ENCODE results near the gene CDH23.

Gene CDH23

DNA sequence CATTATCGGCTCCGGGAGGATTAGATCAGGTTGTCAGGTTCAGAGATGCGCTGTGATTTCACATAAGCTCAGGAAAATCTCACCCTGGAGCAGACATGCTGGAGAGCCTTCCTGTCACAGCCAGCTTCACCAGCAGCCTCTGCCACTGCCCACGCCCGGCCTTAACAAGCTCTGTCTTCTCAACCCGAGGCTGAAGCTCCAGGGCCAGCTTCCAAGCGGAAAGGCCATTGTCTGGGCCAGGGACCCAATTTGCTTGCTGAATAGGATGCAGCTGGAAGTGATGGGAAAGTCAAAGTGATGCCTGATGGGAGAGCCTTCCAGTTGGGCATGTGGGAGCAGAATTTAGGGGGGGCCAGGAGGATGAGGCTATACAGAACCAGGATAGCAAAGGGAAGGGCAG is 286.6 kb downstream of the CDH23 start:
- DNase-seq (ENCODE audit: low read depth in 2 of 2, low spot score in 1 of 2), result no peak

DNA sequence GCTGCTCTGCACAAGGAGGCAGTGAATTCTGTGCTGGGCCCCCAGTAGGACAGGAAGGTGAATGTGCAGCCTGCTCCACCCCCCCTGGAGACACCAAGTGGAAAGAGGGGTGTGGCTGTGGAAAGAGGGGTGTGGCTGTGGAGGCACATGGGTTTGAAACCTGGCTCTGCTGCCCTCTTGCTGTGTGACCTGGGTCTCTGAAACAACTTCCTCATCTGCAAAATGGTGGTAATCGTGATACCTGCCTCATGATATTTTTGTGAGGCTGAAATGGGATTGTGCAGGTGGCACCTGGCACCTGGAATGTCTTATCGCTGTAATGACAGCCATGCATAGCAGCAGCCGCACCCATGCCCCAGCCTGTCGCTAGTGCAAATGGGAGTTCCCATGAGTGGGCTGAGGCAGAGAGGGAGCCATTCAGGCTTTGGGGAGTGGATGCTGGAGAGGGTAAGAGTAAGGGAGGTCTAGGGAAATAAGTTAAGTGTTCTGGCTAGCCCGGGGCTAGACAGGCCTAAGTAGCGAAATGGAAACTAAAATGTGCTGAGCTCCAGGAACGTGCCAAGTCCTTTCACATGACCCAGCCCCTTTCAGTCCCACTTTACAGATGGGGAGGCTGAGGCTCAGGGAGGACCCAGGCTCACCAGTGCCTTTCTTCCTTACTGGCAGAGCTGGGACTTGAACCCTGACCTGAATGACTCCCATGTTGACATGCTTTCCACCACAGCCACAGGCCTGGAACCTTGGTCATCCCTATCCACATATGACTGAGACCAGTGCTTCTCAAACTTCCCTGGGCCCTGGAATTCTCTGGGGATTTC is 287.8 kb downstream of the CDH23 start:
- DNase-seq (ENCODE audit: low read depth in 2 of 2, low spot score in 1 of 2), result no peak

DNA sequence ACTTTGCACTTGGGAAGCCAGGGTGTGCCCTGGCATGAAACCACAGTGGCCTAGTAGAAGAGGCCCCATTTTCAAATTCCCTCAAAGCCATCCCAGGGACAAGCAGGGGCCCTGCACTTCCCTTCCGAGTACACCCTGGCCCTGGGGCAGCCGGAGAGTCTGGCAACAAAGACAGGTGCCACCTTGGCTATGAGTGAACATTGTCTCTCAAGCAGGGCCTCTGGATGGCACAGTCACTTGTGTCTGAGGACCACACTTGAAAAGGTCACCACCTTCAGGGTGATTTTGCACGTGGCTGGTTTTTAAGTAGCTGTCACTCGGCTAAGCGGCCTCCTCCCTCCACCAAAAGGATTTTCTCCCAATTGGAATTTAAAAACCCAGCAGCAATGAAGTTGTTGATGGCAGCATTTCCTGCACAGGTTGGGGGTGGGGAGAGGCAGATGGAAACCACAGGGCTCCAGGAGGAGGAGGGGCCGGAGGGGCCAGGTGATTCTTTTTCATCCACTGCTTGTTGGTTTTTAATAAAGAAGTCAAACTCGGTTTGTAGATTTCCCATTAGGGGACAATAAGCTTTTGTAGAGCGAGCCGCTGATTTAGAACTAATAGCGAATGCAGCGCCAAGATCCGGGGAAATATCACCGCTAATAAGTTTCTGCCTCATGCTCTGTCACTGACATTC is 289.0 kb downstream of the CDH23 start:
- DNase-seq (ENCODE audit: low read depth in 2 of 2, low spot score in 1 of 2), result no peak

DNA sequence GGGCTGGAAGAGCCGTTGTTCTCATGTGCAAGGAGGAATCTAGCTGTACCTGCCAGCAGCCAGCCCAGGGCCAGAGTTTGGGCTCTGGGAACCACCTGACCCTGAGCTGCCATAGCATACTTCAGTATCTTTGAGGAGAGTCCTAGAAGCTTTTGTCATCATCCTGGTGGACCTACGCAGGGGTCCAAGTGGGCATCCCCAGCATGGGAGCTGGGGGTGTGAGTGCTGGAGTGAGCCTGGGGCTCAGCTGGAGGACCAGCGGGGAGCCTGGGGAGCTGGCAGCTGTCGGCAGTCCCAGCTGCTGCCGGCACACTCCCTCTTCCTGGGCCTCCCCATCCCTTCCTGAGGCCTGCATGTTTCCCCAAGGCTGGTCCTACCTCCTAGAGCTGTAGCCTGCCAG is 290.4 kb downstream of the CDH23 start:
- DNase-seq (ENCODE audit: low read depth in 2 of 2, low spot score in 1 of 2), result no peak

DNA sequence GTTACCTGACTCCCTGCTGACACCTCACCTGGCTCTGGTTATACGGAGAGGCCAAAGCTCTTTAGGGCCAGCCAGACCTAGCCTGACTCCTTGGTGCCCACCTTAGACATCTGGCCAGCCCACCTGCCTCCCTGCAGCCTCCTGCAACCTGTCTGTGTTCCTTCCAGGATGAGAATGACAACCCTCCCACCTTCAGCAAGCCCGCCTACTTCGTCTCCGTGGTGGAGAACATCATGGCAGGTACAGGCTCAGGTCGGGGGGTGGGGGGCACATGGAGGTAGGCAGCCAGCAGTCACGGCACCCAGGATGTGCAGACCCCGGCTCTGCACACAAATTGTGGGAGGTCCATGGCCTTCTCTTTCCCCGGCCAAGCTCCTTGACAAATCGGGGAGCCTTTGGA is 290.8 kb downstream of the CDH23 start:
- no peak for DNase-seq (ENCODE audit: low read depth in 2 of 2, low spot score in 1 of 2)

DNA sequence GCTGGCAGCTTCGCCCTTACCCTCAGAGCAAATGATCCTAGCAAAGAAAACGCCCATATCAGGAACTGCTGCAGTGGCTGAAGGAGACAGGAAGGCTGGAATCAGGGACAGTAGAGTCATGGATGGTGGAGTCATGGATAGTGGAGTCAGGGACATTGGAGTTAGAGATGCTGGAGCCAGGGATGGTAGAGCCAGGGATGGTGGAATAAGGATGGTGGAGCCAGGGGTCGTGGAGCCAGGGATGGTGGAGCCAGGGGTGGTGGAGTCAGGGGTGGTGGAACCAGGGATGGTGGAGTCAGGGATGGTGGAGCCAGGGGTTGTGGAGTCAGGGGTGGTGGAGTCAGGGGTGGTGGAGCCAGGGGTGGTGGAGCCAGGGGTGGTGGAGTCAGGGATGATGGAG is 291.5 kb downstream of the CDH23 start:
- no peak for DNase-seq (ENCODE audit: low read depth in 2 of 2, low spot score in 1 of 2)

DNA sequence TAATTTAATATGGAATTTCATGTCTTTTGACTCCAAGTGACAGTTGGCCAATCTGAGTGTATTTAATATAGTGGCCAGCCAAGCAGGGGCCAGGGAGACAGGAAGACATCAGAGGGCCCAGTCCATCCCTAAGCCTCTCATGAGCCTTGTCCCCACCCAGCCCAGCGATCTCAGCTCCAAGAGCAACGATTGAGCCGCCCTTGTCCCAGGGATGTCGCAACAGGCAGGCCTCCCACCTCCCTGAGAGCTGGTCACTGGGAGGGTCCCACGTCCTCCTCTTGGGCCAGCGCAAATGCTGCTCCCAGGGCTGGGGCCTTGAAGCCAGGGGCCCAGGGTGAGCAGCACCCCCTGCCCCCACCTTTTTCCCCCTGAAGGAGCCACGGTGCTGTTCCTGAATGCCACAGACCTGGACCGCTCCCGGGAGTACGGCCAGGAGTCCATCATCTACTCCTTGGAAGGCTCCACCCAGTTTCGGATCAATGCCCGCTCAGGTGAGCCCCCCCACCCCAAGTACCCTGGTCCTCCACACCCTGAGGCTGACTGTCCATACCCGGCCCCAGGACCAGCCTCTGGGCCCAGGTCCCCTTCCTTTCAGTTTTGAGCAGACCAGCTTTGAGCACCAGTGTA is 293.5 kb downstream of the CDH23 start:
- no peak for DNase-seq (ENCODE audit: low read depth in 2 of 2, low spot score in 1 of 2)

DNA sequence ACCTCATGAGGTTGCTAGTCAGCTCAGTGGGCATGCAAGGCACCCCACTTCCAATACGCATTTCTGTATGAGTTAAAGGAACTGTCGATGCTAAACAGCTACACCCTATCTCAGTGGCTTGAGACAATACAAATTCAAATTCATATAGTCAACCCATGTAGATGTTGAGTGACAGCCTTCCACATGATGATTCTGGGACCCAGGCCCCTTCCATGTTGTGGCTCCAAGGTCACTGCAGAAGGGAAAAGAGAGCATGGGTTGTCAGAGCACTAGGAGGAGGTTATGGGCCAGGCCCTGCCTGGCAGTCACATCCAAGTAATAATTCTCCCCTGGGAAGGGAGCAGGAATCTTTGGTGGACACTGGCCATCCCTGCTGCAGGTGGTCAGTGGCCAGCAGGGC is 294.7 kb downstream of the CDH23 start:
- no peak for DNase-seq (ENCODE audit: low read depth in 2 of 2, low spot score in 1 of 2)

DNA sequence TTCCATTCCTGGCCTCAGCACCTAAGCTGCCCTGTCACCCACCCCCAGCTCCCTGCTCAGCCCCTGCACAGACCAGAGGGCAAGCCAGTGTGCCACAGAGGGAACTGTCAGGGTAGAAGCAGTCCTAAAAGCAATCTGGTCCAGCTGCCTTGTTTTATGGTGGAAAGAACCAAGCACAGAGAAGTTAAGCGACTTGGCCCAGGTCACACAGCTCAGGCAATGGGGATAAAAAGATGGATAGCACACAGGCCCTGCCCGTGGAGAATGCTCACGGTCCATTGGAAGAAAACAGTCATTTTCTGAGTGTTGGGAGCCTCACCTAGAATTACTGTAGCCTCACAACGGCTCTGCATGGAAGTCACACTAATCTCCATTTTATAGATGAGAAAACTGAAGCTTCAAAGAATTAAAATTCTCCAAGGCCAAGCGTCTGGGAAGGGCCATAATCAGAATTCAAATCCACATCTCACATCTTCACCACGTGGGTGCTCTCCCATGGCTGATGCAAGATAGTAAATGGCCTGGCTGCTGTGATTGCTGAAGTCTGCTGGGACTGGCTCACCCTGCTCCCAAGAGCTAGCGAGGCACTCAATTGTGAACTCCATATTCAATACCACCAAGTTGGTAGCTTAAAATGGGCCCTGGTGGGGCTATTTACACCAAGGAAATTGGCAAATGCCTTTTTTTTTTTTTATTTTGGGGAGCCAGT is 296.0 kb downstream of the CDH23 start:
- DNase-seq (ENCODE audit: low read depth in 2 of 2, low spot score in 1 of 2), result no peak

DNA sequence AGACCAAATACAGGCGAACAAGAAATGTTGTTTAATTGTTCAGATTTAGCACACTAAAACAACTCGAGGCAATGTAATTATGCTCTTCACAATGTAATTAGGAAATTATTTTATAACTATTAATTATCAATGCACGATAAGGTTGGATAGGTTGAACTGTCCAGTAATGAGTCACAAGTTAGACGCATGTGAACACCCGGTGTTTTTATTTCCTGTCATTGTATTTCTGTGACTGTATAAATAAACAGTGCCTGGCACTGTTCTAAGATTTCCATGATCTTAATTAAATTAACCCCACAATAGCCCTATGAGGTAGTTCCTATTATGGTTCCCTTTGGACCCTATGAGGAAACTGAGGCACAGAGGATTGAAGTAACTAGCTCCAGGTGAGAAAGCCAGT is 296.7 kb downstream of the CDH23 start:
- no peak for DNase-seq (ENCODE audit: low read depth in 2 of 2, low spot score in 1 of 2)

DNA sequence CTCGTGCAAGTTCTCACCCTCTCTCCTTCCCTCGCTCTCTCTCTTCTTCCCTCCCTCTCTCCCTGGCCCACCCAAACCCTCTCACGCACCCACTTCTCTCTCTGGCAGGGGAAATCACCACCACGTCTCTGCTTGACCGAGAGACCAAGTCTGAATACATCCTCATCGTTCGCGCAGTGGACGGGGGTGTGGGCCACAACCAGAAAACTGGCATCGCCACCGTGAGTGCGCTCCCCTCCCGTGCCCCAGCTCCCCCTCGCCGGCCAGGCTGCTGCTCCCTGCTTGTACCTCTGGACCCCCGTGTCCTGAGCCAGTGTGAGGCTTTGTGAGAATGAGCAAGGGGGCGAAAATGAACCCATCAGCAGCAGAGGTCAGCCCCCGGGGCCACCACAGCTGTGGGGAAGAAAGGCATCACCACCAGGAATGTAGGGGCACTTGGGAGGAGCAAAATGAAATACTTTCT is 297.4 kb downstream of the CDH23 start:
- DNase-seq (ENCODE audit: low read depth in 2 of 2, low spot score in 1 of 2), result no peak

DNA sequence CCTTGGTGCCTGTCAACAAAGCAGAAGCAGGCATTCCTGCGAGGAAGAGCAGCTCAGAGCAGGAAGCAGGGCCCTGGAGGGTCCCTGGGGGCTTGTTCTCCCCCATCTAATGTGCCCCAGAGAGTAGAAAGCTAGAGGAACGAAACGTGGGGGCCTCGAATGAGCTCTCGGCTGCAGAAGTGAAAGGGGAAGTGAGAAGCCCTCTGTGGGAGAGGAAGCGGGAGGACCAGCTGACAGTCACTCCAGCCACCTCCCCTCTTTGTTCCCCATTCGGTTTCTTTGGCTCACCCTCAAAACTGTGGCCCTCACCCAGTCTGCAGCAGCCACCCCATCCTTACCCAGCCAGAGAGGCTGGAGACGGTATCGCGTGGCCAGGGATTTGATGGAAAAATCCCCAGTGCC is 297.8 kb downstream of the CDH23 start:
- DNase-seq (ENCODE audit: low read depth in 2 of 2, low spot score in 1 of 2), result no peak

DNA sequence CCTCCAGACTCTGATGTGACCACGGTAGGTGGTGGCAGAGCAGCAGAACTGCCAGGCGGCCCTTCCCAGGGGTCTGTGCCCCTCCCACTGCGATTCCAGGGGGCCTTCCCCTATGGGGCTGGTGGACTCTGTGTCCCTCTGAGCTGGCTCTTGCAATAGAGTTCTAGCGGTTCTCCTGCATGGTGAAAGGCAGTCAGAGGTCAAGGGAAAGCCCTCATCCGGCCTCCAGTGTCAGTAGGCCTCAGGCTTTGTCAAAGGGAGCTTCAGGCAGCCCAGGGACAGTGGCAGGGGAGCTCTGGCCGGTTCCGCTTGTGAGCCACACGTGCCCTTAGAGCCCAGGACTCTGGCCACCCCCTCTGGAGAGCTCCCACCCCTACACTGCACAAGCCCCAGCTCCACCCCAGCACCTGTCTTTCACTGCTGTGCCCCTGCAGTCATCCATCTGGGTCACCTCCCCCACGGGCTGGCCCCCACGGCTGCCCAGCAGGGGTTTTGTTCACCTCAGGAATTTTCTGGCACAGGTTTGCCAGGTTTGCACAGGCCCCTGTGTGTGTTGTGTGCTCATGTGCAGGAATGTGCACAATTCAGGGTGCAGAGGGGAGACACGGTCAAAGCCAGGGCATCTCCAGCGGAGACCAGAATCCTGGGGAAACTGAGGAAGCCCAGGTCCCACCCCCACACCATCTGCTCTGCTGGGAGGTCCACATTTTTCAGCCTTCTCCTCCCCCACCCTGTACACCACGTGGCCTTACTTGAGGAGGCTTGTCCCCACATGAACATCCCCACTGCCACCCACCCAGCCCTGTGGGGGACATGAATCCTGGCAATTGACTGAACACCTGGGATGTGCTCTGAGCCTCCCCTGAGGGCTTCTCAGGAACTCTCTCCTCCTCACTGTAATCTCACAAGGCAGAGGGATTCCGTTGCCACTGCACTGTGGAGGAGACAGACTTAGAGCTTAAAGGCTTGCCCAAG is 299.1 kb downstream of the CDH23 start:
- no peak for DNase-seq (ENCODE audit: low read depth in 2 of 2, low spot score in 1 of 2)

DNA sequence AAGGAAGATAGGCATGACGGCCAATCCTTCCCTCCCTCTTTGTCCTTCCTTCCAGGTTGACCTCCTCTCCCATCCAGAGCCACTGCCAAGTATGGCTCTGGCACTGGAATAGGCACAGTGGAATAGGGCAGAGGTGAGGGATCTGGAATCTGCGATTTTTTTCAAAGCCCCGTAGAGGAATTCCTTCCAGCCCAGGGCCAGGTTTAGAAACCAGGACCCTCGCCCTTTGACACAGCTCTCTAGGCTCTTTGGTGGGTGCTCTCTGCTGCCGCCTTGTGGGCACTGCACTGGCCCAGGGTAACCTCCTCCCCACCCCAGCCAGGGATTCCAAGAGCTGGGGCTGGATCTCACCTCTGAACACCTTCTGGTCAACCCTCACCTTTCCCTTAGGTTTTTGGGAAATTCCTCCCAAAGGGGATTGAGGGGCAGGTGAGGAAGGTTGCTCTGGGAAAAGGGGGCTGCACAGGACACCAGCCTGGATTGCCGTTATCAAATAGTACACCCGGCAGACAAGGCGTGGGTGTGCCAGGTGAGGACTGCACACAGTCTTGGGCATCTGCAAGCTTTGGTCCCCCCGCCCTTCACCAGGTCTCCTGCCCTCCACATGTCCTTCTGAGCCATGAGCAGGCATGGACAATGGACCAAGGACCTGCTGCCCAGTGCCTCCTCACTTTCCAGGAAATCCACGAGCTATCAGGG is 300.1 kb downstream of the CDH23 start:
- peak in 1 of 2 donors; percentile 50 for DNase-seq (ENCODE audit: low read depth in 2 of 2, low spot score in 1 of 2)

DNA sequence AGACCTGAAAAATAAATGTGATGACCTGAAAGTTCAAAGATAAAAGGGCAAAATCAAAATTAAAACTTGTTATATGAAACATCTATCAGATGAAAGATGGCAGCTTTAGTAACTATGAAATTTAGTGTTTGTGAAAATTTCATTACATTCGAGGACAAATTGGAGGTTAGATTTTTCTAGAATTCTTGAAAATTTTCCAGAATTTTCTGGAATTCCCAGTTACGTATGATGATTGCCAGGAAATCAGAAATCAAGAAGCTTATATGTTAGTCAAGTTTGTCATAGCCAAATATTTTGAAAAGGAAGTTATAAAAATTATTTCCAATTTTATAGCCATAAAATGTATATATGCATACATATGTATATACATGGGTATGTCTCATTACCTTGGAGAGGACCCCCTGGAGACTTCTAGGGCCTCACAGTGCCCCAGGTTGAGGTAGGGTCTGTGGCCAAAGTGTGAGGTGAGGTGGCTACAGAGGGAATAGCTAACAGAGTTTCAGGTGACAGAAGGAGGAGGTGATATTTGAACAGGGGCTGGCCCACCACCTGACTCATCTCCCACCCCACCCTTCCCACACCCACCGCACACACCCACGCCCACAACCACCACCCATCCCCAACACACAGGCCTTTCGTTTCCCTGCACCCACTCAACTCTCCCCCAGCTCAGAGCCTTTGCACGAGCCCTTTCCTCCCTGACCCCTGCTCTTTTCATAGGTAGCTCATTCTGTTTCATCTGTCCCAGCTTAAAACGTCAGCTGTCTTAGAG is 301.4 kb downstream of the CDH23 start:
- DNase-seq (ENCODE audit: low read depth in 2 of 2, low spot score in 1 of 2), result peak in 1 of 2 donors; percentile 20

DNA sequence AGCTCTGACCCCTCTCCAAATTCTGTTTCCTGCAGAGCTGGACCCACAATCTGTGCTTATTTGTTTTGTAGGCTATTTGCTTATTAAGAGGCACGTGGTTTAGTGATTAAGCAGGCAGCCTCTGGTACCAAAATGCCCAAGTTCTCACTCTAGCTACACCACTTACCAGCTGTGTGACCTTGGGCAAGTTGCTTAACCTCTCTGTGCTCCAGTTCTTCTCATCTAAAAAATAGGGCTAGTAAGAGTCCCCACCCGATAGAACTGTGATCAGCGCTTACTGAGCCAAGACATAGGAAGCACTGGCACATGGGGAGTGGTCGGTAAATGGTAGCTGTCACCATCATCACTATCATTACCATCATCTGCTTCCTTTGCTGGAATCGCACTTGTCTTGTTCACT is 302.0 kb downstream of the CDH23 start:
- no peak for DNase-seq (ENCODE audit: low read depth in 2 of 2, low spot score in 1 of 2)

DNA sequence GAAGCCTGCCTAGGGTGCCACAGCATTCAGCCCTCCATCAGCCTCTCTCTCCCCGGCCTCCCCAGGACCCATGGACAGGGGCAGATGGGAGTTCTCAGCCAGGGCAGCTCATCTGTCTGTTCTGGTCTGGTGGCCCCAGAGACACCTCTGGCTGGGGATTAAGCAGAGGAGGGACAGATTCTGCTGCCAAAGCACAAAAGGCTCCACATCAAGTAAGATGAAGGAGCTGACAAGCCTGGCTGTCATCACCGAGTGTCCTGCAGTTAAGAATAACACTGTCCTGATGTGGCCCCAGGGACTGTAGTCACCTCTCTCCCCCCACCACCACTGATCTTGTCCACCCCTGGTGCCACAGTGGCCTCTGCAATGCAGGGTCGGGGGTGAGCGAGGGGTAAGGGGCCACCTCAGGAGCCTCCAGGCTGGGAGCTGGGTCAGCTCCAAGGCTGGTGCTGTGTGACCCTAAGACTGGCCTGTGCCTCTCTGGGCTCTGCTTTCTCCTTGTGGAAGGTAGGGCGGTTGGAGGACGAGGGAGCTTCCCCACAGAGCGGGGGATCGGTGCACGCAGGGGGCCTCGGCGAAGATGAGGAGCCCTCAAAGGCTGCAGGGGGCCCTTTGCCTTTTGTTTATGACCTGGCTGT is 304.1 kb downstream of the CDH23 start:
- no peak for DNase-seq (ENCODE audit: low read depth in 2 of 2, low spot score in 1 of 2)

DNA sequence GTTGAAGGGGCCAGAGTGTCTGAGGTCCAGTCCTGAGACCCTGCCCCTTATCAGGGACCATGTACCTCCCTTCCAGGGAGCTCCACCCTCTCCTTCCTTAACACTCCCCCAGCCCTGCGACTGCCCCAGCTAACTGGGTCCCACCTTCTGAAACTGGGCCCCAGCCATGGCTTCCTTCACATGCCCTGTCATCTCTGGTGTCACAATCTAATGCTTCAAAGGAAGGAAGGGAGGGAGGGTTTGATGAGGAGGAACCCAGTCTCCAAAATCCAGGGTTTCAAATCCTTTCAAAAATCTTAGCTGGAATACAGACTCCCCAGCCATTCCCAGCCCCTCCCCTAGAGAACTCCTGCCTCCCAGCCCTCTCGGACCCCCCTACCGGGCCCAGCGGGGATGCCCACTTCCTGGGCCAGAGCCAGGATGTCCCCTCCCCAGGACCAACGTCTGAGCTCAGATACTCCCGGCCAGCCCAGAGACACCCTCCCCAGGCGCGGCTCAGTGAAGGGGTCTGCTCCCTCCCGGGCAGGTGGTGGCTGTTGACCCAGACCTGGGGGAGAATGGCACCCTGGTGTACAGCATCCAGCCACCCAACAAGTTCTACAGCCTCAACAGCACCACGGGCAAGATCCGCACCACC is 304.9 kb downstream of the CDH23 start:
- DNase-seq (ENCODE audit: low read depth in 2 of 2, low spot score in 1 of 2), result no peak
